Left ventricle myocardium inferior (tissue), 1 donor: ENCODE results near the gene ECHS1. TPM values are rescaled to one million over a fixed set of nuclear protein-coding genes. Genes with fewer than 3 reads are reported as not detected.
A peak's percentile ranks its signal among the peaks of the same experiment; 100 is the strongest.

ENCODE experiments used
- DNase-seq: peaks from one replicate; pipeline ENCODE4 v3.0.0-alpha.2; 2020
- H3K27ac ChIP-seq: fragments of 200-600 bp; replicated peaks from 2 replicates; pipeline ENCODE4 v1.8.0; 2021
- H3K27me3 ChIP-seq: fragments of 200-600 bp; 2 replicates; pipeline ENCODE4 v1.8.0; 2021; ENCODE audit warnings: low read depth
- H3K36me3 ChIP-seq: fragments of 200-600 bp; 2 replicates; pipeline ENCODE4 v1.8.0; 2021
- H3K4me1 ChIP-seq: fragments of 200-600 bp; 2 replicates; pipeline ENCODE4 v1.8.0; 2021
- H3K4me3 ChIP-seq: fragments of 200-600 bp; 2 replicates; pipeline ENCODE4 v1.8.0; 2021; ENCODE audit warnings: mild to moderate bottlenecking, moderate library complexity
- H3K9me3 ChIP-seq: fragments of 200-600 bp; replicated peaks from 2 replicates; pipeline ENCODE4 v1.8.0; 2021
- intact Hi-C: fragments of 100-400 bp; cut with micrococcal nuclease; formaldehyde crosslinking; loops from one replicate; pipeline ENCODE4 v1.11.0; 2022
- total RNA-seq: library from RNA; stranded (reverse); fragmentation: NEBNext Ultra II Directional; extraction: Animal tissue kit (Norgen Biotek cat#: 25700); gene quantifications from one replicate; pipeline ENCODE4 v1.2.1, GENCODE V29; 2021
- TF ChIP-seq, protein P1 (sequence below): fragments of 200-600 bp; IDR thresholded peaks from 2 replicates; pipeline ENCODE4 v1.8.0; 2021; ENCODE audit warnings: antibody characterized with exemption, mild to moderate bottlenecking, borderline replicate concordance
- donor health status: DM: no; HTN: yes; CAD: no; lungs with severe emphysema.

ECHS1 gene
- total RNA-seq, 1 donor from 2014 or later, result 212 TPM

DNA sequence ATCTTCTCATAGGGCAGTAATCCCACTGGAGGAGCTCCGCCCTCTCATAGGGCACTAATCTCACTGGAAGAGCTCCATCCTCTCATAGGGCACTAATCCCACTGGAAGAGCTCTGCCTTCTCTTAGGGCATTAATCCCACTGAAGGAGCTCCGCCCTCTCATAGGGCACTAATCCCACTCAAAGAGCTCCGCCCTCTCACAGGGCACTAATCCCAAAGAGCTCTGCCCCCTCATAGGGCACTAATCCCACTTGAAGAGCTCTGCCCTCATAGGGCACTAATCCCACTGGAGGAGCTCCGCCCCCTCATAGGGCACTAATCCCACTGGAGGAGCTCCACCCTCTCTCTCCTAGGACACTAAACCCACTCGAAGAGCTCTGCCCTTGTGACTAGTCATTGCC lies 11.9 kb downstream of the ECHS1 start:
- TF ChIP-seq, protein P1, sequence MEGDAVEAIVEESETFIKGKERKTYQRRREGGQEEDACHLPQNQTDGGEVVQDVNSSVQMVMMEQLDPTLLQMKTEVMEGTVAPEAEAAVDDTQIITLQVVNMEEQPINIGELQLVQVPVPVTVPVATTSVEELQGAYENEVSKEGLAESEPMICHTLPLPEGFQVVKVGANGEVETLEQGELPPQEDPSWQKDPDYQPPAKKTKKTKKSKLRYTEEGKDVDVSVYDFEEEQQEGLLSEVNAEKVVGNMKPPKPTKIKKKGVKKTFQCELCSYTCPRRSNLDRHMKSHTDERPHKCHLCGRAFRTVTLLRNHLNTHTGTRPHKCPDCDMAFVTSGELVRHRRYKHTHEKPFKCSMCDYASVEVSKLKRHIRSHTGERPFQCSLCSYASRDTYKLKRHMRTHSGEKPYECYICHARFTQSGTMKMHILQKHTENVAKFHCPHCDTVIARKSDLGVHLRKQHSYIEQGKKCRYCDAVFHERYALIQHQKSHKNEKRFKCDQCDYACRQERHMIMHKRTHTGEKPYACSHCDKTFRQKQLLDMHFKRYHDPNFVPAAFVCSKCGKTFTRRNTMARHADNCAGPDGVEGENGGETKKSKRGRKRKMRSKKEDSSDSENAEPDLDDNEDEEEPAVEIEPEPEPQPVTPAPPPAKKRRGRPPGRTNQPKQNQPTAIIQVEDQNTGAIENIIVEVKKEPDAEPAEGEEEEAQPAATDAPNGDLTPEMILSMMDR, result no peak
- no peaks in the 10 kb centered on the region for H3K27me3 ChIP-seq

DNA sequence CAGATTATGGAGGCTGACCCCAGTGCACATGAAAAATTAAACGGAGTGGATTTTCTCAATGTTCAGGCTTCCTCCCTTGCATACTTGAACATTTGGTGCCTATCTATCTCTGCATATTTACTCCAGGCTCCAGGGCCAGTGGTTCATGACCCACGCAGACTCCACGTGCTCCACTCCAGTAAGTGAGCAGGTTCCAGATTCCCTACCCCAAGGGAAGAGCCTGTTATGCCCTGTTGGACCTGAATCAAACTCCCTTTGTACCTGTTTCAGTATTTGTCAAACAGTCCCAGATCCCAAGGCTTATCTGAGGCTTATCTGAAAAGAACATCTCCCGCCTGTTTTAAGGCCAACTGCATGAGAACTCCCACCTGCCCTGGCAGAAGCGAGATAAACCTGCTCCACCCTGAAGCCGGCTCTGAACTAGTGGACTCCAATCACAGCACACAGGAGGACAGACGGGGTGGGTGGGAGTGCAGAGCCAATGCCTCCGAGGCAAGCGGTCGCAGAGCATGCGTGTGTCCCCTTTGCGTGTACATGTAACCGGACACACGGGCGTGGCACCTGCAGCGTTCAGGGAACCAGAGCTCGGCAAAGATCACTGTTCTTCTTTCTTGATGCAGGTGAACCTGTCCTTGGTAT lies 13.1 kb downstream of the ECHS1 start:
- Histone ChIP-seq H3K27me3 (no peaks in the 10 kb centered on the region), H3K36me3 (peaks cover 34% of the 10 kb centered on the region), H3K4me3 (no peak overlapping the region), H3K27ac (peak overlapping the region; percentile 76), H3K4me1 (peaks cover 33% of the 10 kb centered on the region), H3K9me3 (no peaks in the 10 kb centered on the region)
- TF ChIP-seq, protein P1, result no peak
- intact Hi-C loops, result no loop called here
- no peak for DNase-seq

More for the DNA sequence above, 11.9 kb downstream of the ECHS1 start:
- DNase-seq, result no peak
- H3K36me3 ChIP-seq, result peaks cover 45% of the 10 kb centered on the region
- peaks cover 33% of the 10 kb centered on the region for H3K4me1 ChIP-seq
- intact Hi-C loops, result no loop called here
- no peaks in the 10 kb centered on the region for H3K9me3 ChIP-seq
- no peak overlapping the region for H3K27ac ChIP-seq
- no peak overlapping the region for H3K4me3 ChIP-seq

DNA sequence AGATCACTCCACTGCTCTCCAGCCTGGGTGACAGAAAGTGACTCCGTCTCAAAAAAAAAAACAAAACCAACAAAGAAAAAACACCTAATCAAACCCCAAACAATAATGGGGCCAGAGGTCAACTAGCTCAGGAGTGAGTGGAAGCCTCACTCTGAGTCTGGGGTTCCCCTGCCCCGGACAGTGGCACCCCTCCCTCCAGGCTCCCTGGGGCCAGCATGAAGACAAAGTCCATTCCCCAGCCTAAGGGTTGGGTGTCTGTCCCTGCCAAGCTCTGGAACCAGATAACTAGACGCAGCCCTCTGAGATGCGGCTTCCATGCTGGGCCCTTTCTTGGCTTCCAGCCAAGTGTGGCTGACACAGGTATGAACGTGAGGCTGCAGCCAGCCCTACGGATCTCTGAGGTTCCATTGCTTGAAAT lies 13.6 kb downstream of the ECHS1 start:
- no peaks in the 10 kb centered on the region for H3K27me3 ChIP-seq
- peaks cover 31% of the 10 kb centered on the region for H3K4me1 ChIP-seq
- peak overlapping the region; percentile 76 for H3K27ac ChIP-seq
- no peak for DNase-seq
- no peak overlapping the region for H3K4me3 ChIP-seq
- TF ChIP-seq, protein P1, result no peak
- peaks cover 28% of the 10 kb centered on the region for H3K36me3 ChIP-seq
- no peaks in the 10 kb centered on the region for H3K9me3 ChIP-seq
- intact Hi-C loops, result no loop called here

DNA sequence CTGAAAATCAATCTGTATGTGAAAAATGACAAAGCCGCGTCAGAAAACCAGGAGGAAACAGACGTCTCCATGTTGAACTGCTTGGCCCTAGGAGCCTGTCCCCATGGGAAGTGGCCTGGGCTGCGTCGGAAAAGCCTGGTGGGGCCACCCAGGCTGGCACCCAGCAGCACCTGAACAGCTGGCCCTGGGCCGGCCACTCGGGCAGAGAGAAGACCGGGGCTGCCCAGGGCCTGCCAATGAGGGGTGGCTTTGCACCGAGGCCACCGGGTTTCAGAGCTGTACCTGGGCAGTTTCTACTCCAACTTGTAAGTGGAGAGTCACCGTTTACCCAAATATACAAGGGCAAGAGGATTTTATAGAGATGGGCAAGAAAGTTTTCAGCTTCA lies 14.2 kb downstream of the ECHS1 start:
- Histone ChIP-seq H3K27ac (peak overlapping the region; percentile 76), H3K4me3 (no peak overlapping the region), H3K4me1 (peaks cover 31% of the 10 kb centered on the region), H3K27me3 (no peaks in the 10 kb centered on the region), H3K9me3 (no peaks in the 10 kb centered on the region), H3K36me3 (peaks cover 22% of the 10 kb centered on the region)
- TF ChIP-seq, protein P1, result no peak
- intact Hi-C loops, result no loop called here
- no peak for DNase-seq

DNA sequence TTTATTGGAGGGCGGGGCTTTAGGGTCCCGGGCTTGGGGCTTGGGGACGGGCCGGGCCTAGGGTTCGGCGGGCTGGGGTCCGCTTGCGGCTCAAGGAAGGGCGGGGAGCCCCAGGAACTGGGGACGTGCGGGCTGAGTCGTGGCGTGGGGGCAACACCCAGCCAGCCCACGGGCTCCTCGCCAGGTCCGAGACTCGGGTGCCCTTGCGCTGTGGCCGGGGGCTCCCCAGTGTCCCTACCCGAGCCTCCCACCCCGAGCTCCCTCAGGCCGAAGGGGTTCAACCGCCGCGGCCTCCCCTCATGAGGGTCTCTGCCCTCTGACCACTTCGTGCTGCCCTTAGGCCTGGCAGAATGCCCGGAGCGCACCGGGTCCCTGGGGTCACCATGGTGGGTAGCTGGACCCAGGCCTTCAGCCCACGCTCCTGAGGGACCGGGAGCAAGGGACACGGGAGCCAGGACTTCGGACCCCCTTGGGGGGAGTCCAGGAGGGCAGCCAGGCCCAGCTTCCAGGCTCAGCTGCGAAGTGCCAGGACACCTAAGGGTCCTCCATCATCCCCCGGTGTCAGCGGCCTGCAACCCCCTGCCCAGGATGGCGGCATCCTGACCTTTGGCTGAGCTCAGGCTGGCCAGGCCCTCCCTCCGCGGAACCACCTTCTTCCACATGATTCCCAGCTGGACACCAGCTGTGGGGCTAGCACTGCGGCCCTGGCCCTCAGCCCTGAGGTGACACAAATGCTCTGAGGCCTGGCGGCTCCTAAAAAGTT lies 14.8 kb downstream of the ECHS1 start:
- Histone ChIP-seq H3K4me1 (peaks cover 31% of the 10 kb centered on the region), H3K27ac (peak overlapping the region; percentile 76), H3K36me3 (peaks cover 16% of the 10 kb centered on the region), H3K4me3 (no peak overlapping the region), H3K27me3 (no peaks in the 10 kb centered on the region), H3K9me3 (no peaks in the 10 kb centered on the region)
- intact Hi-C loops, result no loop called here
- TF ChIP-seq, protein P1, result no peak
- peak; percentile 55 for DNase-seq
